Transverse colon (tissue), 4 donors: ENCODE results near the gene LCNL1. TPM values are rescaled to one million over a fixed set of nuclear protein-coding genes. Genes with fewer than 3 reads are reported as not detected.

ENCODE experiments used
- DNase-seq: peaks from one replicate; pipeline ENCODE4 v3.0.0-alpha.2; 2019
- H3K27ac ChIP-seq, 4 donors: fragments of 200-600 bp; sonication (generic); 2 replicates each; pipeline ENCODE4 v1.5.1; 2016 to 2018; ENCODE audit warnings: inconsistent platforms in 4 of 4
- H3K27me3 ChIP-seq: fragments of 200-600 bp; sonication (generic); 2 replicates; pipeline ENCODE4 v1.5.1; 2017; ENCODE audit warnings: inconsistent platforms
- H3K36me3 ChIP-seq, 4 donors: fragments of 200-600 bp; sonication (generic); 2 replicates each; pipeline ENCODE4 v1.5.1; 2017 to 2019; ENCODE audit warnings: inconsistent platforms in 4 of 4
- H3K4me1 ChIP-seq, 4 donors: fragments of 200-600 bp; sonication (generic); 2 replicates each; pipeline ENCODE4 v1.5.1; 2017 to 2020; ENCODE audit warnings: inconsistent platforms in 4 of 4
- H3K4me3 ChIP-seq, 4 donors: fragments of 200-600 bp; sonication (generic); 1 replicate in 1 of 4; 2 replicates in 3 of 4; pipeline versions ENCODE4 v1.5.1 to v1.6.1; 2017 to 2019; ENCODE audit warnings: inconsistent platforms in 4 of 4
- H3K9me3 ChIP-seq, 2 donors: fragments of 200-600 bp; sonication (generic); 2 replicates each; pipeline ENCODE4 v1.5.1; 2017 to 2019; ENCODE audit warnings: inconsistent platforms in 2 of 2
- EP300 ChIP-seq: sonication (generic); formaldehyde crosslinking; IDR thresholded peaks from one replicate; pipeline ENCODE4 v1.6.1; 2017; ENCODE audit warnings: antibody characterized with exemption, low read depth
- POLR2A ChIP-seq: fragments of 450-650 bp; IDR thresholded peaks from one replicate; pipeline ENCODE4 v1.6.1; 2016; ENCODE audit warnings: antibody characterized with exemption, mild to moderate bottlenecking, moderate library complexity
- POLR2AphosphoS5 ChIP-seq, 3 donors: sonication (generic); formaldehyde crosslinking; IDR thresholded peaks; one replicate each; pipeline ENCODE4 v1.6.1; 2016; ENCODE audit warnings: antibody characterized with exemption in 3 of 3
- WGBS, 2 donors: methylation state at CpG; one replicate each; pipeline ENCODE4 v1.1.5; 2018; ENCODE audit warnings: low coverage in 1 of 2; 5-methylcytosine and 5-hydroxymethylcytosine counted together
- in situ Hi-C, 4 donors: fragments of 200-750 bp; cut with MboI; loops; one replicate each; pipeline versions ENCODE4 v1.15.0 to v1.15.1; 2017; ENCODE audit warnings: low sequenced_read_pairs in 3 of 4, low pct_ligation_motif_present in 1 of 4, low pct_unique_long_range_greater_than_20kb in 1 of 4
- intact Hi-C: fragments of 100-400 bp; cut with DNase I; formaldehyde crosslinking; loops from one replicate; pipeline ENCODE4 v1.15.1; 2023; ENCODE audit warnings: low total_unique reads
- total RNA-seq, 4 donors: library from RNA; depleted of rRNA; stranded (reverse); fragments of >200 nt; gene quantifications; one replicate each; pipeline ENCODE4 v1.1.0, GENCODE V29; 2016
- TF ChIP-seq, protein P1 (sequence below), 5 experiments: fragments of 200-600 bp in 3 of 5; fragments of 450-650 bp in 2 of 5; sonication (generic) in 3 of 5; IDR thresholded peaks; 1 replicate in 2 of 5; 2 replicates in 3 of 5; pipeline ENCODE4 v1.5.1; 2016 to 2017; ENCODE audit warnings: antibody characterized with exemption in 5 of 5, inconsistent platforms in 3 of 5, mild to moderate bottlenecking in 2 of 5, moderate library complexity in 1 of 5

Gene LCNL1
- total RNA-seq, 4 donors from 2014 or later = 0.27 to 0.75 TPM; not detected in 2

DNA sequence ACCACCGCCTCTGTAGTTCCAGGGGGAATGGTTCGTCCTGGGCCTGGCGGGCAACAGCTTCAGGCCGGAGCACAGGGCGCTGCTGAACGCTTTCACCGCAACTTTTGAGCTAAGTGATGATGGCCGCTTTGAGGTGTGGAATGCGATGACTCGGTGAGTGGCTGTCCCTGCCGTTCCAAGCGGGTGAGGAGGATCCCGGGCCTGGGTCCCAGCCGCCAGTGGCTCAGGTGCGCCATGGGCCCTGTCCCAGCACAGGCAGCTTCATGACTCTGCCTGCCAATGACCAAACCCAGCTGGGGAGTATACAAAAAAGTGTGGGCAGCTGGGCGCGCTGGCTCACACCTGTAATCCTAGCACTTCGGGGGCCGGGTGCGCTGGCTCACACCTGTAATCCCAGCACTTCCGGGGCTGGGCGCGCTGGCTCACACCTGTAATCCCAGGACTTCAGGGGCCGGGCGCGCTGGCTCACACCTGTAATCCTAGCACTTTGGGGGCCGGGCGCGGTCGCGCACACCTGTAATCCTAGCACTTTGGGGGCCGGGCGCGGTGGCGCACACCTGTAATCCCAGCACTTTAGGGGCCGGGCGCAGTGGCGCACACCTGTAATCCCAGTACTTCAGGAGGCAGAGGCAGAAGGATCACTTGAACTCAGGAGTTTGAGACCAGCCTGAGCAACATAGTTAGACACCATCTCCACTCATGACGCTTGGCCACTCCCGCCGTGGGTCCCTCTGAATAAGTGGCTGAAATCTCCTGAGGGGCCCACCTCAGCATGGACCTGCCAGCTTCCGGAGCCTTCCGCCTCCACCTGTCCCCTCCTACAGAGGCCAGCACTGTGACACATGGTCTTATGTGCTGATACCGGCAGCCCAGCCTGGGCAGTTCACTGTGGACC lies 29.7 kb upstream of the LCNL1 start:
- Histone ChIP-seq H3K36me3 (no peaks in the 10 kb centered on the region), H3K27me3 (no peaks in the 10 kb centered on the region), H3K9me3 (no peaks in the 10 kb centered on the region), H3K4me3 (no peak overlapping the region), H3K4me1 (peaks cover 3 to 24% (median 19%) of the 10 kb centered on the region in 4 donors), H3K27ac (no peak overlapping the region)
- intact Hi-C loops (no loop called here), in situ Hi-C loops (no loop called here)
- TF ChIP-seq, protein P1, sequence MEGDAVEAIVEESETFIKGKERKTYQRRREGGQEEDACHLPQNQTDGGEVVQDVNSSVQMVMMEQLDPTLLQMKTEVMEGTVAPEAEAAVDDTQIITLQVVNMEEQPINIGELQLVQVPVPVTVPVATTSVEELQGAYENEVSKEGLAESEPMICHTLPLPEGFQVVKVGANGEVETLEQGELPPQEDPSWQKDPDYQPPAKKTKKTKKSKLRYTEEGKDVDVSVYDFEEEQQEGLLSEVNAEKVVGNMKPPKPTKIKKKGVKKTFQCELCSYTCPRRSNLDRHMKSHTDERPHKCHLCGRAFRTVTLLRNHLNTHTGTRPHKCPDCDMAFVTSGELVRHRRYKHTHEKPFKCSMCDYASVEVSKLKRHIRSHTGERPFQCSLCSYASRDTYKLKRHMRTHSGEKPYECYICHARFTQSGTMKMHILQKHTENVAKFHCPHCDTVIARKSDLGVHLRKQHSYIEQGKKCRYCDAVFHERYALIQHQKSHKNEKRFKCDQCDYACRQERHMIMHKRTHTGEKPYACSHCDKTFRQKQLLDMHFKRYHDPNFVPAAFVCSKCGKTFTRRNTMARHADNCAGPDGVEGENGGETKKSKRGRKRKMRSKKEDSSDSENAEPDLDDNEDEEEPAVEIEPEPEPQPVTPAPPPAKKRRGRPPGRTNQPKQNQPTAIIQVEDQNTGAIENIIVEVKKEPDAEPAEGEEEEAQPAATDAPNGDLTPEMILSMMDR (IDR thresholded peaks at IDR 0.05) = no peak
- TF ChIP-seq EP300 (no peak), POLR2A (no peak), POLR2AphosphoS5 (IDR thresholded peaks at IDR 0.05) (no peak)
- no peak for DNase-seq
- WGBS, 2 donors = 90% methylated on average over 42 of the region's 44 CpGs; no CpG with 5 or more reads in 1 of the 2 donors

DNA sequence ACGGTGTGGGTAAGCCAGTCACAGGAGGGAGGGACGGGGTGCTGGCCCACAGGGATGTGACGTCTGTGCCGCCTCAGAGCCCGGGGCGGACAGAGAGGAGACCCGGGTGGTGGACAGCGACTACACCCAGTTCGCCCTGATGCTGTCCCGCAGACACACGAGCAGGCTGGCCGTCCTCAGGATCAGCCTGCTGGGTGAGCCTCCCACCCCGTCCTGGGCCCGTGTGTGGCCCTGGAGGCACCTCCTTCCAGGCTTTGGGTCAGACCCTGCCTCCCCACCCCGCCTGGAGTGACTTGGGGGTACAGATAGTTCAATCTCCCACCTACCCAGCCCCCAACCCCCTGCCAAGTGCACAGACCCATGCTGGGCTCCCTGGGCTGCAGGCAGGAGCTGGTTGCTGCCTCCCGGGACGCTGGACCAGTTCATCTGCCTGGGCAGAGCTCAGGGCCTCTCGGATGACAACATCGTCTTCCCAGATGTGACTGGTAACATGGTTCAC lies 29.0 kb upstream of the LCNL1 start:
- Histone ChIP-seq H3K9me3 (no peaks in the 10 kb centered on the region), H3K27ac (no peak overlapping the region), H3K27me3 (no peaks in the 10 kb centered on the region), H3K4me1 (peaks cover 3 to 18% (median 16%) of the 10 kb centered on the region in 4 donors), H3K36me3 (no peaks in the 10 kb centered on the region), H3K4me3 (no peak overlapping the region)
- 93% methylated on average over 10 of the region's 19 CpGs; no CpG with 5 or more reads in 1 of the 2 donors for WGBS, 2 donors
- intact Hi-C loops (no loop called here), in situ Hi-C loops (no loop called here)
- TF ChIP-seq POLR2AphosphoS5 (IDR thresholded peaks at IDR 0.05) (no peak), EP300 (no peak), POLR2A (no peak)
- TF ChIP-seq, protein P1 (IDR thresholded peaks at IDR 0.05) = no peak
- DNase-seq = no peak

DNA sequence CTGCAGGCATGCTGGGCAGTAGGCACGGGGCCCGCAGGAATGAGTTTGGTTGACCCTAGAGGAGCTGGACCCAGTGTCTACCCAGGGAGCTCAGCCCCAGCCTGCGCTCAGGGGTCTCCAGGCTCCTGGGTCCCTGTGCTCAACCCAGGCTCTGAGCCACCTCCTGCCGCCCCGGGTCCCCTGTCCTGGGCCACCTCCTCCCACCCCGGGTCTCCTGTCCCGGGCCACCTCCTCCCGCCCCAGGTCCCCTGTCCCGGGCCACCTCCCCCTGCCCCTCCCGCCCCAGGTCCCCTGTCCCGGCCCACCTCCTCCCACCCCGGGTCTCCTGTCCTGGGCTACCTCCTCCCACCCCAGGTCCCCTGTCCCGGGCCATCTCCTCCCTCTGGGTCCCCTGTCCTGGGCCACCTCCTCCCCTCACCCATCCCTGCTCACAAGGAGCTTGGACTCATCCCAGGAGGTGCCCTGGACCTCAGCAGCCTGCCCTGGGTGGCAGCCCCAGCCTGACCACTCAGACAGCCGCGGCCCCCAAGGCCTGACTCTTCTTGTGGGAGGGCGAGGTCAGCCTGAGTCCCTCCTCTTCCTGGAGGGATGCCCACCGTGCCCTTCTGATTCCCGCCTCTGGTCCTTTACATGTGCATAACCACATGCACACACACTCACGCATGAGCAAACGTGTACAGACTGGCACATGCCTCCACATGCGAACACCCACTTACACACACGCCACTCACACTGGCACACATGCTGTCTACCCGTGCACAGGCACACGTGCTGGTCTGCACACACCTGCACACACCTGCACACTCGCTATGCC lies 28.3 kb upstream of the LCNL1 start:
- H3K27me3 ChIP-seq = no peaks in the 10 kb centered on the region
- intact Hi-C loops (no loop called here), in situ Hi-C loops (no loop called here)
- no peak overlapping the region for H3K27ac ChIP-seq
- TF ChIP-seq EP300 = no peak
- TF ChIP-seq, protein P1 (IDR thresholded peaks at IDR 0.05) = no peak
- TF ChIP-seq POLR2A = no peak
- no peak for TF ChIP-seq POLR2AphosphoS5 (IDR thresholded peaks at IDR 0.05)
- H3K4me1 ChIP-seq = peaks cover 3 to 12% (median 10%) of the 10 kb centered on the region in 4 donors
- 87 to 90% methylated on average over 6 to 25 of the region's 25 CpGs for WGBS, 2 donors
- no peaks in the 10 kb centered on the region for H3K36me3 ChIP-seq
- H3K9me3 ChIP-seq = no peaks in the 10 kb centered on the region
- no peak overlapping the region for H3K4me3 ChIP-seq
- DNase-seq = no peak
